Loucy (cell line): ENCODE data around the gene KCNJ1.

Experiments
- H2AFZ ChIP-seq: fragments of 200-600 bp; sonication (generic); 2 replicates; pipeline ENCODE4 v1.6.0; 2016; ENCODE audit warnings: antibody characterized with exemption, mild to moderate bottlenecking, low read length, moderate library complexity
- H3F3A ChIP-seq: fragments of 200-600 bp; 2 replicates; pipeline ENCODE4 v1.6.0; 2016; ENCODE audit warnings: antibody characterized with exemption, low read depth, mild to moderate bottlenecking
- H3K27me3 ChIP-seq: fragments of 200-600 bp; sonication (generic); 2 replicates; pipeline ENCODE4 v1.6.1; 2014; ENCODE audit warnings: low read length, mild to moderate bottlenecking; ENCODE audit not compliant: insufficient read depth, poor library complexity, severe bottlenecking
- H3K36me3 ChIP-seq: fragments of 200-600 bp; sonication (generic); 2 replicates; pipeline ENCODE4 v1.6.1; 2016; ENCODE audit warnings: low read length; ENCODE audit not compliant: insufficient read depth
- H3K4me1 ChIP-seq: fragments of 200-600 bp; sonication (generic); 2 replicates; pipeline ENCODE4 v1.5.1; 2014; ENCODE audit warnings: low read length, mild to moderate bottlenecking; ENCODE audit not compliant: insufficient read depth, poor library complexity, severe bottlenecking
- H3K4me2 ChIP-seq: fragments of 200-600 bp; sonication (generic); 2 replicates; pipeline ENCODE4 v1.6.0; 2014; ENCODE audit warnings: antibody characterized with exemption, low read length, low read depth, mild to moderate bottlenecking; ENCODE audit not compliant: poor library complexity, severe bottlenecking
- H3K4me3 ChIP-seq: fragments of 200-600 bp; sonication (generic); 2 replicates; pipeline ENCODE4 v1.5.1; 2014; ENCODE audit warnings: low read length, mild to moderate bottlenecking, mixed read lengths; ENCODE audit not compliant: poor library complexity, severe bottlenecking
- H3K79me2 ChIP-seq: fragments of 200-600 bp; sonication (generic); 2 replicates; pipeline ENCODE4 v1.6.1; 2014; ENCODE audit warnings: low read length; ENCODE audit not compliant: insufficient read depth
- H3K9ac ChIP-seq: fragments of 200-600 bp; sonication (generic); 2 replicates; pipeline ENCODE4 v1.6.0; 2014; ENCODE audit warnings: mild to moderate bottlenecking, low read depth, low read length, moderate library complexity; ENCODE audit not compliant: poor library complexity, severe bottlenecking
- H3K9me2 ChIP-seq: fragments of 200-600 bp; sonication (generic); replicated peaks from 2 replicates; pipeline ENCODE4 v1.6.1; 2016; ENCODE audit warnings: low read depth, low read length, mixed read lengths
- H3K9me3 ChIP-seq: fragments of 200-600 bp; sonication (generic); 2 replicates; pipeline ENCODE4 v1.6.1; 2014; ENCODE audit warnings: mild to moderate bottlenecking, antibody characterized with exemption, low read length, low read depth; ENCODE audit not compliant: insufficient read depth
- H4K20me1 ChIP-seq: fragments of 200-600 bp; sonication (generic); 2 replicates; pipeline ENCODE4 v1.6.0; 2014; ENCODE audit warnings: antibody characterized with exemption, low read length, mild to moderate bottlenecking; ENCODE audit not compliant: insufficient read depth, poor library complexity, severe bottlenecking
- EZH2phosphoT487 ChIP-seq: fragments of 200-600 bp; IDR thresholded peaks from 2 replicates; pipeline ENCODE4 v1.6.1; 2018; ENCODE audit warnings: antibody characterized with exemption, mild to moderate bottlenecking, moderate library complexity, borderline replicate concordance
- TF ChIP-seq, protein P1 (sequence below): fragments of 200-600 bp; sonication (generic); conservative IDR thresholded peaks from 2 replicates; pipeline ENCODE4 v1.5.1; 2014; ENCODE audit warnings: mild to moderate bottlenecking, antibody characterized with exemption, low read length

Gene KCNJ1

DNA sequence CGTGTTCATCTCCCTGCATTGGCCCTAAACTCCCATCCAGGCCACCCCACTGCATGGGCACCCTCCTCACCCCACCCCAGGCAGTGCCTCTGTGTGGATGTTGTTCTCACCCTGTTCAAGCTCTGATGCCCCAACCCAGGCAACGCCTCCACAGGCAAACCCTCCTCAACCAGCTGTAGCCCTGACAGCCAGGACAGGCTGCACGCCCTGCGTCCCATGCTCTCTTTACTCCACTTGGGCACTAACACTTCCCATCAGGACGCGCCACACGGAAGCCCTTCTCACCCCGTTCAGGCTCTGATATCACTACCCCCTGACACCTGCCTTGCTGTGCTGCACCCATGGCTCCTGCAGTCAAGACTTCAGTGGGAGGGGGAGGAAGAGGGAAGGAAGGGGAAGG is 47.9 kb downstream of the KCNJ1 start:
- H3K79me2 ChIP-seq = no peaks in the 10 kb centered on the region
- no peaks in the 10 kb centered on the region for H3K4me1 ChIP-seq
- no peaks in the 10 kb centered on the region for H3F3A ChIP-seq
- no peak overlapping the region for H2AFZ ChIP-seq
- H3K9me3 ChIP-seq = no peaks in the 10 kb centered on the region
- no peak overlapping the region for H3K4me3 ChIP-seq
- H3K9me2 ChIP-seq = no peaks in the 10 kb centered on the region
- TF ChIP-seq, protein P1, sequence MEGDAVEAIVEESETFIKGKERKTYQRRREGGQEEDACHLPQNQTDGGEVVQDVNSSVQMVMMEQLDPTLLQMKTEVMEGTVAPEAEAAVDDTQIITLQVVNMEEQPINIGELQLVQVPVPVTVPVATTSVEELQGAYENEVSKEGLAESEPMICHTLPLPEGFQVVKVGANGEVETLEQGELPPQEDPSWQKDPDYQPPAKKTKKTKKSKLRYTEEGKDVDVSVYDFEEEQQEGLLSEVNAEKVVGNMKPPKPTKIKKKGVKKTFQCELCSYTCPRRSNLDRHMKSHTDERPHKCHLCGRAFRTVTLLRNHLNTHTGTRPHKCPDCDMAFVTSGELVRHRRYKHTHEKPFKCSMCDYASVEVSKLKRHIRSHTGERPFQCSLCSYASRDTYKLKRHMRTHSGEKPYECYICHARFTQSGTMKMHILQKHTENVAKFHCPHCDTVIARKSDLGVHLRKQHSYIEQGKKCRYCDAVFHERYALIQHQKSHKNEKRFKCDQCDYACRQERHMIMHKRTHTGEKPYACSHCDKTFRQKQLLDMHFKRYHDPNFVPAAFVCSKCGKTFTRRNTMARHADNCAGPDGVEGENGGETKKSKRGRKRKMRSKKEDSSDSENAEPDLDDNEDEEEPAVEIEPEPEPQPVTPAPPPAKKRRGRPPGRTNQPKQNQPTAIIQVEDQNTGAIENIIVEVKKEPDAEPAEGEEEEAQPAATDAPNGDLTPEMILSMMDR = no peak
- no peak for TF ChIP-seq EZH2phosphoT487
- H4K20me1 ChIP-seq = no peaks in the 10 kb centered on the region
- H3K36me3 ChIP-seq = peaks cover 26% of the 10 kb centered on the region; the same call in 1 of the 2 replicates
- H3K27me3 ChIP-seq = no peaks in the 10 kb centered on the region
- no peak overlapping the region for H3K4me2 ChIP-seq
- no peak overlapping the region for H3K9ac ChIP-seq

DNA sequence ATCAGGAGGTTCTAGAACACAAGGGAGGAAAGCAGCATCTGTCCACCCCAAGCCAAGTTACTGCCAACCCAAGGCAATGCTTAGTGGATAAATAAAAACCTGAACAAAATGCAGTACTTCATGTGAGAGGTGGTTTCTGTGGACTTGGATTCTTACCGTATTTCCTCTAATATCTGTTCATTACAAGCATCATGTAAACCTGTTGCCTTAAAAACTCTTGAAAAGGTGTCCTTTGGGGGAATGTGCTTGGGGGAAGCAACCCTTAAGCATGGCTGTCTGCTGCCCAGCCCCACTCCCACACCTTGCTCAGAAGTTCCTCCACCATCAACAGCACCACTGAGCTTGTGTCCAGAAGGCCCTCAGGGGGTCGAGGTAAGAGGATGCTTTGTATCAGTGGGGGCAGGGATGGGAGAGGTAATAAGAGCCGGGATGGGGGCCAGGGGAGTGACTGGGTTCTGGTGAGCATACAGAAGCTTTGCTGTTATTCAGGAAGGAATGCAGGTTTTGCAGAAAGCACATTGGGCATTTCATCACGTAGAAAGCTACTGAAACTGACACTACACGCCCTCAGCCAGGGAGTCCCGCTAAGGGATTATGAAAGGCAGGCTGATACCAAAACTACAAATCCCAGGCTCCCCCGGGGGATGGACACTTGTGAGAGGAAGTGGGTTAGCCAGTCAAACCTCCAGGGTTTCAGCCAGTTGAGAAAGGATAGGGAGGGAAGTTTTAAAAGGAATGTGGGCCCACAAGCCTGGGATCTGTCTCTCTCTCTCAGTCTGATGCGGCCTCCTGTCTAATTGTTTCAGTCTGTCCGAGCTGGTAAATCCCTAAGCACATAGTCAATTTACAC is 52.0 kb downstream of the KCNJ1 start:
- H3K27me3 ChIP-seq = no peaks in the 10 kb centered on the region
- TF ChIP-seq, protein P1 = no peak
- no peak for TF ChIP-seq EZH2phosphoT487
- no peak overlapping the region for H3K4me3 ChIP-seq
- no peak overlapping the region for H2AFZ ChIP-seq
- H3K9ac ChIP-seq = no peak overlapping the region
- peaks cover 61% of the 10 kb centered on the region for H3K36me3 ChIP-seq
- no peaks in the 10 kb centered on the region for H3K9me3 ChIP-seq
- H3K4me1 ChIP-seq = no peaks in the 10 kb centered on the region
- no peak overlapping the region for H3K4me2 ChIP-seq
- no peaks in the 10 kb centered on the region for H4K20me1 ChIP-seq
- H3K9me2 ChIP-seq = no peaks in the 10 kb centered on the region
- no peaks in the 10 kb centered on the region for H3F3A ChIP-seq
- H3K79me2 ChIP-seq = no peaks in the 10 kb centered on the region

DNA sequence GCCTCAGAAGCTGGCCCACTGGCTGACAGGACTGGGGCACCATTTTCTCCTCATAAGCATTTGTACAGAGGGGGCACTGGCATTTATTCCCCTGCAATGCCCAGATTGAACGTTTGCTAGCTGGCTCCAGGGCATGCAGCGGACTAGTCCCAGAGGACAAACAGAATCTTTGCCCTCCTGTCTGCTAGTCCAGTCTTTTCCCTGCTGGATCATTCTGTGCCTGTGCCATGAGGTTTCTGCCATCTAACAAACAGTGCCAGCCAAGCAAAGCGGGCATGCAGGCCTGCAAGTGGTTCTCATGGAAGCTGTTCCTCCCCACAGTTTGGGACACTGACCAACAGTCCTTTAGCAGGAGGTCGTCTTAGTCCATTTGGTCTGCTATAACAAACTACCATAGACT is 53.4 kb downstream of the KCNJ1 start:
- no peaks in the 10 kb centered on the region for H3K9me2 ChIP-seq
- H3K4me2 ChIP-seq = no peak overlapping the region
- H3K9me3 ChIP-seq = no peaks in the 10 kb centered on the region
- H3K27me3 ChIP-seq = no peaks in the 10 kb centered on the region
- H3K4me1 ChIP-seq = no peaks in the 10 kb centered on the region
- no peaks in the 10 kb centered on the region for H3F3A ChIP-seq
- H4K20me1 ChIP-seq = no peaks in the 10 kb centered on the region
- H3K79me2 ChIP-seq = no peaks in the 10 kb centered on the region
- no peak overlapping the region for H3K4me3 ChIP-seq
- peaks cover 68% of the 10 kb centered on the region for H3K36me3 ChIP-seq
- TF ChIP-seq, protein P1 = no peak
- no peak for TF ChIP-seq EZH2phosphoT487
- H3K9ac ChIP-seq = no peak overlapping the region
- H2AFZ ChIP-seq = no peak overlapping the region
